Epithelial cell of esophagus (primary cell): ENCODE data around the gene FOXC2.
A peak's percentile ranks its signal among the peaks of the same experiment; 100 is the strongest.

Experiments used
- DNase-seq: peaks from one replicate; pipeline ENCODE4 v3.0.0; 2010; ENCODE audit warnings: low read depth
- H3K4me3 ChIP-seq: 2 replicates; pipeline ENCODE4 v1.5.1; 2011; ENCODE audit warnings: mild to moderate bottlenecking, low read length, control low read depth
- CTCF ChIP-seq: IDR thresholded peaks from 2 replicates; pipeline ENCODE4 v1.5.1; 2011; ENCODE audit warnings: low read depth, mild to moderate bottlenecking, low read length, control low read depth, inconsistent platforms; ENCODE audit not compliant: insufficient read depth; ENCODE audit errors: missing control alignments

The FOXC2 gene

DNA sequence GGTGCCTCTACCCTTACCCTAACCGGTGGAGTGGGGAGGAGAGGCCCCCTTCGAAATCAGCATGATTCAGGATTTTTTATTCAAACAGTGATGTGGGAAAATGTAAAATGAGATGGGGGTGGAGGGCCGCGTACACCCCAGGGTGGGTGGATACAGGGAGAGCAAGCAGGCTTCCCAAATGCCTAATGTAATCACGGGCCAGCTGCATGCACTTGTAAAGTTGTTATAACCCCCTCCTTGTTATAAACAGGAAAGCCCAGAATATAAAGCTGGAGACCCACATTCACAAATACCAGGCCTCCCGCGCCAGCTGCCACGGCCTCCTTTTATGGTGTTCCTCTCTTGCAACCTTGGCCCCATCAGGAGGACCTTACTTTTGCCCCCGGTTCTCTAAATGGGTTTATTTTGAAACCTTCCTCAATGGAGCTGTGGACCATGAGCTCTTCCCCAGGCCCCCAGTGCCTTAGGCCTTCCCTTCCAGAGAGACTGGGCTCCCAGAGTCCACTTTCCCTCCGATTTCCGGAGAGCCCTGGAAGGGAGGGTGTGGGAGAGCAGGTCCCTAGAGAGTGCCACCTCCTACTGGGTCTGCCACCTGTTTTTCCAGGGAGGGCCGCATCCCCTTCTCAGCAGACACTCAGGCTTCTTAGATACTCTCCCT is 10.8 kb downstream of the FOXC2 start:
- no peak for DNase-seq
- peak overlapping the region; percentile 61 for H3K4me3 ChIP-seq
- TF ChIP-seq CTCF: no peak

- no peak for TF ChIP-seq CTCF
- no peak for DNase-seq
- no peak within 1 kb of the TSS for H3K4me3 ChIP-seq
These were observed 11.5 kb downstream of the FOXC2 start, which contains the start of gene FOXL1 for GRCh38 chr16:86578061-86578599. Gene FOXL1, plus strand, starts transcription at chr16:86578549. Its CDS starts 175 bp downstream, at chr16:86578724.

DNA sequence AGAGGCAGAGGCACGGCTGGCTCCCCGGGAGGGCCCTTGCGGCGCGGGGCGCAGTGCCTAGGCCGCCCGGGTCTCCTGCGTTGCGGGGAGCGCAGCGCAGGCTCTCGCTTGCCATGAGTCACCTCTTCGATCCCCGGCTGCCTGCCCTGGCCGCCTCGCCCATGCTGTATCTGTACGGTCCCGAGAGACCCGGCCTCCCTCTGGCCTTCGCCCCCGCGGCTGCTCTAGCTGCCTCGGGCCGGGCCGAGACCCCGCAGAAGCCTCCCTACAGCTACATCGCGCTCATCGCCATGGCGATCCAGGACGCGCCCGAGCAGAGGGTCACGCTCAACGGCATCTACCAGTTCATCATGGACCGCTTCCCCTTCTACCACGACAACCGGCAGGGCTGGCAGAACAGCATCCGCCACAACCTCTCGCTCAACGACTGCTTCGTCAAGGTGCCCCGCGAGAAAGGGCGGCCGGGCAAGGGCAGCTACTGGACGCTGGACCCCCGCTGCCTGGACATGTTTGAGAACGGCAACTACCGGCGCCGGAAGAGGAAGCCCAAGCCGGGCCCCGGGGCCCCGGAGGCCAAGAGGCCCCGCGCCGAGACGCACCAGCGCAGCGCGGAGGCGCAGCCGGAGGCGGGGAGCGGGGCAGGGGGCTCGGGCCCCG is 12.1 kb downstream of the FOXC2 start:
- no peak overlapping the region for H3K4me3 ChIP-seq
- no peak for TF ChIP-seq CTCF

DNA sequence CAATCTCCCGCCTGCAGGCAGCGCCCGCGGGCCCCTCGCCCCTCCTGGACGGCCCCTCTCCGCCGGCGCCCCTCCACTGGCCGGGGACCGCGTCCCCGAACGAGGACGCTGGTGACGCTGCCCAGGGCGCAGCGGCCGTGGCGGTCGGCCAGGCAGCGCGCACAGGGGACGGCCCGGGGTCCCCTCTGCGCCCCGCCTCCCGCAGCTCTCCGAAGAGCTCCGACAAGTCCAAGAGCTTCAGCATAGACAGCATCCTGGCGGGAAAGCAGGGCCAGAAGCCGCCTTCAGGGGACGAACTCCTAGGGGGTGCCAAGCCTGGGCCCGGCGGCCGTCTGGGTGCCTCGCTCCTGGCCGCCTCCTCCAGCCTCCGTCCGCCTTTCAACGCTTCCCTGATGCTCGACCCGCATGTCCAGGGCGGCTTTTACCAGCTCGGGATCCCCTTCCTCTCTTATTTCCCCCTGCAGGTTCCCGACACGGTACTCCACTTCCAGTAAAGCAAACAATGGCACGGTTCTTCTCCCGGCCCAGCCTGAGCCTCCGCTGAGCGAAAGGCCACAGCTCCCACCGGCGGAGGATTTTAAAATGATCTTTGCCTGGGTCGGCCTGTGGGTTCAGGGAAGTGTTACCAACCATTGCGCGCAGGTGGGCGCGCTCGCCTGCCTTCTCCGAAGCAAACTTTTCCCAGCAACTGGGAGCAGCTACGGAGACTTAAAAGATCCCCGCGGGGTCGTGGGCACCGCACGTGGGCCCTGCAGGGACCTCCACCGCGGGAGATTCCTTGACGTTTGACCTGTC is 12.8 kb downstream of the FOXC2 start:
- no peak for TF ChIP-seq CTCF
- no peak for DNase-seq
- no peak overlapping the region for H3K4me3 ChIP-seq

More for the DNA sequence above, 12.1 kb downstream of the FOXC2 start:
- no peak for DNase-seq

- no peak for DNase-seq
- no peak for TF ChIP-seq CTCF
- no peak overlapping the region for H3K4me3 ChIP-seq
These were observed 13.6 kb downstream of the FOXC2 start for GRCh38 chr16:86580063-86580790.

GRCh38 chr16:86580791-86581170 is 14.2 kb downstream of the FOXC2 start:
- TF ChIP-seq CTCF: no peak
- H3K4me3 ChIP-seq: no peak overlapping the region
- DNase-seq: no peak
